ENCODE data around the gene ACTR2.
A peak's percentile ranks its signal among the peaks of the same experiment; 100 is the strongest.

Gene ACTR2

GRCh38 chr2:65297544-65297943 is 69.9 kb downstream of the ACTR2 start:
- in situ Hi-C loops (cut with HindIII; ENCODE audit: low pct_ligation_motif_present, low sequenced_read_pairs): no loop called here
- TF ChIP-seq CTCF (IDR thresholded peaks at IDR 0.05; ENCODE audit: low read depth, low read length, missing control alignments): no peak
- no peak overlapping the region for H3K4me3 ChIP-seq (ENCODE audit: low read depth, low read length)
- H3K36me3 ChIP-seq (replicated peaks): no peaks in the 10 kb centered on the region
- DNase-seq: no peak
- no peak overlapping the region for H3K27ac ChIP-seq
- H3K27me3 ChIP-seq (replicated peaks): no peaks in the 10 kb centered on the region

- in situ Hi-C loops (cut with HindIII; ENCODE audit: low pct_ligation_motif_present, low sequenced_read_pairs): no loop called here
- no peak for TF ChIP-seq CTCF (IDR thresholded peaks at IDR 0.05; ENCODE audit: low read depth, low read length, missing control alignments)
These were observed 70.5 kb downstream of the ACTR2 start for GRCh38 chr2:65298089-65298488.

DNA sequence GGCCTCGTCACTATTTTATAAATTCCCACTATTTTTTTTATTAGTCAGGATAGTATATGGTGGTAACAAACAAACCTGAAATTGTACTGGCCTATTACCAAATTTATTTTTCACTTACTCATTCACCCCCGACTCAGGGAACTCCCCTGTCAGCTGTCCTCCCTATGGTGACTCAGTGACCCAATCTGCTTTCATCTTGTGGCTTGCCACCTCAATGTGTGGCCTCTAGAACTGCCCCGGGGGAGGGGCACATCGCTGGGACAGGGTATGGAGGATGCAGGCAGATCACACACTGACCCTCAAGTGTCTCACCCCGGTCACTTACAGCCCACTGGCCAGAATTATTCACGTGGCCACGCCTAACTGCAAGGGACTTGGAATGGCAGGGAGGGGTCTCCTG is 71.6 kb downstream of the ACTR2 start:
- no peaks in the 10 kb centered on the region for H3K27me3 ChIP-seq (replicated peaks)
- no peaks in the 10 kb centered on the region for H3K36me3 ChIP-seq (replicated peaks)
- peak overlapping the region; percentile 80 for H3K27ac ChIP-seq
- DNase-seq: peak; percentile 52
- in situ Hi-C loops (cut with HindIII; ENCODE audit: low pct_ligation_motif_present, low sequenced_read_pairs): no loop called here
- no peak for TF ChIP-seq CTCF (IDR thresholded peaks at IDR 0.05; ENCODE audit: low read depth, low read length, missing control alignments)
- H3K4me3 ChIP-seq (ENCODE audit: low read depth, low read length): no peak overlapping the region

More at GRCh38 chr2:65298089-65298488, 70.5 kb downstream of the ACTR2 start:
- DNase-seq: no peak
- no peaks in the 10 kb centered on the region for H3K36me3 ChIP-seq (replicated peaks)
- no peak overlapping the region for H3K27ac ChIP-seq
- H3K27me3 ChIP-seq (replicated peaks): no peaks in the 10 kb centered on the region
- H3K4me3 ChIP-seq (ENCODE audit: low read depth, low read length): no peak overlapping the region

DNA sequence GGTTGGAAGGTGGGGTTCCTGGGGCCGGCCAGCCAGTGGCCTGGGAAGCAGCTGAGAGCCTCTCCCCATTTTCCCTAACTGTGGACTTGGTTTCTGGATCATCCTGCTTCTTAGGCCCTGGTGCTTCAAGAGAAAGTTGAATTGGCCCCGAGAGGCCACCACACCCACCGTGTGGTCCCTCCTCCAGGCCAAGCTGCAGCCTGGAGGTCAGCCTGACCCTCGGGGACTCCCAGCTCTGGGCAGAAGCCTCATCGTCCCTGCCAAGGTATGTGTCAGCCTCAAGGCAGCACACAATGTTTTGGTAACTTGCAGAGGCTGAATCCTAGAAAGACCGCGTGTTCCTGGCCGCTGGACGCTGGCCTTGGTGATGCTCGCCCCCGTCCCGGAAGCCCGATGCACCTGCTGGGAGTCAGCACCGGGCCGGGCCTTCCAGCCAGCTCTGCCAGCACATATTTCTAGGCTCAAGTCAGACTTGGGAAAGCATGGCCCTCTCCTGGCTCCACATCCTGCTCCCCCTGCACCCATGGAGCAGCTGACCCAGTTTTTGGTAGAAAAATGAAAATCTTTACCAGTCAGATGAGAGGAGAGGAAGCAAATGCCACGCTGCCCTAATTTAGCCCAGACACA is 72.6 kb downstream of the ACTR2 start:
- peak; percentile 60 for DNase-seq
- no peak overlapping the region for H3K4me3 ChIP-seq (ENCODE audit: low read depth, low read length)
- no peaks in the 10 kb centered on the region for H3K36me3 ChIP-seq (replicated peaks)
- no peak for TF ChIP-seq CTCF (IDR thresholded peaks at IDR 0.05; ENCODE audit: low read depth, low read length, missing control alignments)
- in situ Hi-C loops (cut with HindIII; ENCODE audit: low pct_ligation_motif_present, low sequenced_read_pairs): no loop called here
- H3K27ac ChIP-seq: peak overlapping the region; percentile 80
- no peaks in the 10 kb centered on the region for H3K27me3 ChIP-seq (replicated peaks)

- TF ChIP-seq CTCF (IDR thresholded peaks at IDR 0.05; ENCODE audit: low read depth, low read length, missing control alignments): no peak
- peak; percentile 84 for DNase-seq
- in situ Hi-C loops (cut with HindIII; ENCODE audit: low pct_ligation_motif_present, low sequenced_read_pairs): no loop called here
- H3K4me3 ChIP-seq (ENCODE audit: low read depth, low read length): no peak overlapping the region
- no peaks in the 10 kb centered on the region for H3K36me3 ChIP-seq (replicated peaks)
- no peaks in the 10 kb centered on the region for H3K27me3 ChIP-seq (replicated peaks)
- peak overlapping the region; percentile 80 for H3K27ac ChIP-seq
These were observed 73.4 kb downstream of the ACTR2 start for GRCh38 chr2:65300761-65301711.
